KOPT-K1 (cell line): ENCODE results near the gene COMP.
"Not testable (repeated sequence)": the region's sequence is repeated elsewhere in the genome, so short reads cannot be mapped to it uniquely, and the experiment has no call there.

ENCODE experiments used
- H3K27ac ChIP-seq: fragments of 200-600 bp; sonication (generic); 2 replicates; pipeline ENCODE4 v1.5.1; 2016; ENCODE audit warnings: antibody characterized with exemption, mild to moderate bottlenecking, low read depth, low read length; ENCODE audit not compliant: poor library complexity, severe bottlenecking
- H3K36me3 ChIP-seq: fragments of 200-600 bp; sonication (generic); 2 replicates; pipeline ENCODE4 v1.5.1; 2017; ENCODE audit warnings: antibody characterized with exemption, mild to moderate bottlenecking, low read length, moderate library complexity; ENCODE audit not compliant: insufficient read depth
- H3K9me3 ChIP-seq: fragments of 200-600 bp; sonication (generic); 2 replicates; pipeline ENCODE4 v1.5.1; 2017; ENCODE audit warnings: antibody characterized with exemption, low read length, mild to moderate bottlenecking; ENCODE audit not compliant: insufficient read depth, poor library complexity, severe bottlenecking

COMP gene

GRCh38 chr19:18738961-18739690 lies 52.0 kb downstream of the COMP start:
- Histone ChIP-seq H3K9me3 (no peaks in the 10 kb centered on the region), H3K36me3 (no peaks in the 10 kb centered on the region), H3K27ac (no peak overlapping the region)

- H3K27ac ChIP-seq = no peak overlapping the region
- H3K9me3 ChIP-seq = no peaks in the 10 kb centered on the region
- no peaks in the 10 kb centered on the region for H3K36me3 ChIP-seq
Measured at GRCh38 chr19:18737954-18738351, 53.2 kb downstream of the COMP start.

- Histone ChIP-seq H3K36me3 (no peaks in the 10 kb centered on the region), H3K27ac (no peak overlapping the region), H3K9me3 (no peaks in the 10 kb centered on the region)
Measured at GRCh38 chr19:18737337-18737953, 53.7 kb downstream of the COMP start.

- Histone ChIP-seq H3K9me3 (no peaks in the 10 kb centered on the region), H3K36me3 (no peaks in the 10 kb centered on the region), H3K27ac (no peak overlapping the region)
Measured at GRCh38 chr19:18736415-18737336, 54.4 kb downstream of the COMP start.

- Histone ChIP-seq H3K36me3 (no peaks in the 10 kb centered on the region), H3K27ac (no peak overlapping the region), H3K9me3 (no peaks in the 10 kb centered on the region)
Measured at GRCh38 chr19:18735752-18736151, 55.4 kb downstream of the COMP start.

- Histone ChIP-seq H3K9me3 (no peaks in the 10 kb centered on the region), H3K36me3 (no peaks in the 10 kb centered on the region), H3K27ac (no peak overlapping the region)
Measured at GRCh38 chr19:18735324-18735723, 55.8 kb downstream of the COMP start.

GRCh38 chr19:18733762-18734332 lies 57.3 kb downstream of the COMP start:
- H3K27ac ChIP-seq, H3K36me3 ChIP-seq, H3K9me3 ChIP-seq: not testable (repeated sequence)

GRCh38 chr19:18733196-18733647 lies 57.9 kb downstream of the COMP start:
- Histone ChIP-seq H3K27ac (no peak overlapping the region), H3K36me3 (no peaks in the 10 kb centered on the region), H3K9me3 (no peaks in the 10 kb centered on the region)
